BLaER1 (cell line): ENCODE measurements around the gene XRRA1.

Experiments
- H3K27ac ChIP-seq: shearing (Covaris generic); formaldehyde crosslinking; 2 replicates; pipeline ENCODE4 v1.8.1; 2022
- H3K27me3 ChIP-seq: shearing (Covaris generic); formaldehyde crosslinking; 2 replicates; pipeline ENCODE4 v1.8.1; 2022
- H3K36me3 ChIP-seq: shearing (Covaris generic); formaldehyde crosslinking; 2 replicates; pipeline ENCODE4 v1.8.1; 2022
- H3K4me1 ChIP-seq: shearing (Covaris generic); formaldehyde crosslinking; 2 replicates; pipeline ENCODE4 v1.8.1; 2022
- H3K4me2 ChIP-seq: shearing (Covaris generic); formaldehyde crosslinking; 2 replicates; pipeline ENCODE4 v1.8.1; 2022
- H3K4me3 ChIP-seq: shearing (Covaris generic); formaldehyde crosslinking; 2 replicates; pipeline ENCODE4 v1.8.1; 2022
- H3K9ac ChIP-seq: shearing (Covaris generic); formaldehyde crosslinking; 2 replicates; pipeline ENCODE4 v1.8.1; 2022
- H3K9me3 ChIP-seq: shearing (Covaris generic); formaldehyde crosslinking; 2 replicates; pipeline ENCODE4 v1.8.1; 2022
- H4K20me1 ChIP-seq: shearing (Covaris generic); formaldehyde crosslinking; 2 replicates; pipeline ENCODE4 v1.8.1; 2022
- Cebpa-rat ChIP-seq: shearing (Covaris generic); IDR thresholded peaks from 2 replicates; pipeline ENCODE4 v1.8.1; 2022

Gene XRRA1

DNA sequence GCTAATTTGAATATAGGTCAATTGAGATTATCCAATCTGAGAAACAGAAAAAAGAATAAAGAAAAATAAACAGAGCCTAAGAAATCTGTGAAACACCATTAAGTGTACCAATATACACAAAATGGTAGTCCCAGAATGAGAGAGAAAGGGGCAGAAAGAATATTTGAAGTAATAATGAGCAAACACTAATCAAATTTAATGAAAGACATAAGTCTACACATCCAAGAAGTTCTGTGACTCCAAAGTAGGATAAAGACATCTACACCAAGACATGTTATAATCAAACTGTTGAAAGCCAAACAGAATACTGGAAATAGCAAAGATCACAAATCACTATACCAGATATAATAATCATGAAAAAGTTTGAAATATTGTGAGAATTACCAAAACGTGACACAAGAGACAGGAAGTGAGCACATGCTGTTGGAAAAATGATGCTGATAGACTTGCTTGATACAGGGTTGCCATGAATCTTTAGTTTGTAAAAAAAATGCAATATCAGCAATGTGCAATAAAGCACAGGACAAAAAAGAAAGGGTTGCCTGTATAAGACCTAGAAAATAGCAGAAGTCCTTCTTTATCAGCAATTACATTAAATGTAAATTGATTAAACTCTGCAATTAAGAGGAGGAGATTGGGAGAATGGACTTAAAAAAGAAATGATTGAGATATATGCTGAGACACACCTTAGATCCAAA lies 124.5 kb downstream of the XRRA1 start:
- H3K27me3 ChIP-seq: no peaks in the 10 kb centered on the region
- no peaks in the 10 kb centered on the region for H4K20me1 ChIP-seq
- no peak overlapping the region for H3K4me3 ChIP-seq
- peaks cover 9% of the 10 kb centered on the region for H3K4me1 ChIP-seq
- H3K36me3 ChIP-seq: peaks cover 98% of the 10 kb centered on the region
- no peak overlapping the region for H3K27ac ChIP-seq
- no peak overlapping the region for H3K9ac ChIP-seq
- H3K4me2 ChIP-seq: no peak overlapping the region
- peaks cover 92% of the 10 kb centered on the region for H3K9me3 ChIP-seq
- no peak for TF ChIP-seq Cebpa-rat

DNA sequence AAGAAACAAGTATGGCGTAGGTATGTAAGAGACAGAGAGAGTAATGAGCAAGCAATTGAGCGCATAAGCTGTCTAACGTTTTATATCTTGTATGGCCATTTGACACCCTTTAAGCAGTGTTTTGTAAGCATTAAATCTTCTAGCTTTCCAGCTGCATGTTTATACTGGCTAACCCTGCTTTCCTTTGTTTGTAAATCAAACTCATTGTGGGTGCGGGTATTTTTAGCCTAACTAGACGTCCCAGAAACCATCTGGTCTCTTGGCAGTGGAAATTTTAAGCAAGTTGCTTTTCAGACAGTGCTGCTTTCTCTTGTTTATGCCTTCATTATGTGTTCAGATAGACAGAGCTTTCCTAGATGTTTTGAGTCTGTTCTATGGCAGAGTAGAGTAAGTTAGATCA lies 126.7 kb downstream of the XRRA1 start:
- H3K4me1 ChIP-seq: peaks cover 9% of the 10 kb centered on the region
- peaks cover 98% of the 10 kb centered on the region for H3K36me3 ChIP-seq
- peak overlapping the region; percentile 27; the same call in 1 of the 2 replicates for H3K4me2 ChIP-seq
- H3K9me3 ChIP-seq: peaks cover 72% of the 10 kb centered on the region
- no peak overlapping the region for H3K9ac ChIP-seq
- H3K27ac ChIP-seq: peak overlapping the region; percentile 56; the same call in 1 of the 2 replicates
- H3K27me3 ChIP-seq: no peaks in the 10 kb centered on the region
- H4K20me1 ChIP-seq: no peaks in the 10 kb centered on the region
- TF ChIP-seq Cebpa-rat: no peak
- H3K4me3 ChIP-seq: no peak overlapping the region

DNA sequence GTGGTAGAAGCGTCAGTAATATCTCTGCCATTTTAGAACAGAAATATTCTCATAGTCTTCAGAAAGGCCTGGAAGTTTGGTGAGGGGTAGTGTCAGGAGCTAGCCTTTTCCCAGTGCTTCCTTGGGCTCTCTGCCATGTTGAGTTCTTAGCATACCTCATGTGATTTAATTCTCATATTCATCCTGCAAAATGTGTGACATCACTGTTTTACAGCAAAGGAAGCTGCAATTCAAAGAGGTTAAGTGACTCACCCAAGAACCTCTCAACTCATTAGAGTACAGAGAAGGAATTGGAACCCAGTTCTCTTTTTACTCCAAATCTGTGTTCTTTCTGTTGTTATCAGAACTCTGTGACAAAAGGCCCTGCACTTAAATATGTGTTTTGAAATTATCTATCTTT lies 128.1 kb downstream of the XRRA1 start:
- H3K27ac ChIP-seq: no peak overlapping the region
- no peaks in the 10 kb centered on the region for H3K27me3 ChIP-seq
- H3K4me1 ChIP-seq: peaks cover 9% of the 10 kb centered on the region
- no peak for TF ChIP-seq Cebpa-rat
- H4K20me1 ChIP-seq: no peaks in the 10 kb centered on the region
- H3K36me3 ChIP-seq: peaks cover 96% of the 10 kb centered on the region
- peaks cover 58% of the 10 kb centered on the region for H3K9me3 ChIP-seq
- no peak overlapping the region for H3K4me2 ChIP-seq
- H3K9ac ChIP-seq: no peak overlapping the region
- H3K4me3 ChIP-seq: no peak overlapping the region

DNA sequence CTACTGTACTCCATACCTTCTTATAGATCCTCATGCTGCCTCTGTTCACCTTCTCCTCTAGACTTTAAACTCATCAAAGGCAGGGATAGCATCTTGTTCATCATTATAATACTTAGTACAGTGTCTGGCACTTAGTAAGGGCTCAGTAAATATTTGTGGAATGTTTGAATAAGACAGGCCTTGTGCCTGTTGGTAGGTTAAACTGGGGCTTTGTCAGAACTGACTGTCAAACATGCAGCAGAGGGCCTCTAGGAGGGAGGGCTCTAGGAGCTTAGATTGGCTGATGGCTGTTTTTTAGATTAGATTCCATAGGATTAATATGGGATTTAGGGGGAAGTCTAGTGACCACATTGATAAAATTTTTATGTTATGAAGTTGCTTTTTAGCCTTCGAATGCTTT lies 129.5 kb downstream of the XRRA1 start:
- H3K27me3 ChIP-seq: no peaks in the 10 kb centered on the region
- H3K27ac ChIP-seq: no peak overlapping the region
- no peaks in the 10 kb centered on the region for H4K20me1 ChIP-seq
- H3K4me3 ChIP-seq: no peak overlapping the region
- no peak for TF ChIP-seq Cebpa-rat
- H3K36me3 ChIP-seq: peaks cover 95% of the 10 kb centered on the region
- no peak overlapping the region for H3K9ac ChIP-seq
- H3K4me2 ChIP-seq: no peak overlapping the region
- peaks cover 44% of the 10 kb centered on the region for H3K9me3 ChIP-seq
- peaks cover 9% of the 10 kb centered on the region for H3K4me1 ChIP-seq

DNA sequence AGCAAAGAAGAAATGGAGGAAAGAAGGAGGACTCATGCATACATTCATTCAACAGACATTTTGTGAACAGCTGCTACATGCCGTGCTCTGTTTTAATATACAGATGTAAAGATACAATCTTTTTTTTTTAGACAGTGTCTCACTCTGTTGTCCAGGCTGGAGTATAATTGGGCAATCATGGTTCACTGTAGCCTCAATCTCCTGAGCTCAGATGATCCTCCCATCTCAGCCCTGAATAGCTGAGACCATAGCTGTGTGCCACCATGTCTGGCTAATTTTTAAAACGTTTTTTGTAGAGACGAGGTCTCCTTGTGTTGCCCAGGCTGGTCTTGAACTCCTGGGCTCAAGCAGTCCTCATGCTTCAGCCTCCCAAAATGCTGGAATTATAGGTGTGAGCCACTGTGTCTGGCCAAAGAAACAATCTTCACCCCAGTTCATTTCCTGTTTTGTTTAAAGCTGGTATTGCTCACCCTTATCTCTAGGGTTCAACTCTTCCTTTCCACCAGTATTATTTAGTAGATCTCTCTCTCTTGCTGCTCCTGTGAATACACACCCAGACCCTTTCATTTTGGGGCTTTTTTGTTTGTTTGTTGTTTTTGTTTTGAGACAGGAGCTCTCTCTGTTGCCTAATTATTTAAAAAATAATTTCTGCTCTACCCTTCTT lies 130.5 kb downstream of the XRRA1 start:
- no peak overlapping the region for H3K9ac ChIP-seq
- peaks cover 34% of the 10 kb centered on the region for H3K9me3 ChIP-seq
- H4K20me1 ChIP-seq: no peaks in the 10 kb centered on the region
- peaks cover 95% of the 10 kb centered on the region for H3K36me3 ChIP-seq
- TF ChIP-seq Cebpa-rat: no peak
- no peak overlapping the region for H3K4me2 ChIP-seq
- H3K27ac ChIP-seq: no peak overlapping the region
- no peak overlapping the region for H3K4me3 ChIP-seq
- peaks cover 9% of the 10 kb centered on the region for H3K4me1 ChIP-seq
- no peaks in the 10 kb centered on the region for H3K27me3 ChIP-seq

DNA sequence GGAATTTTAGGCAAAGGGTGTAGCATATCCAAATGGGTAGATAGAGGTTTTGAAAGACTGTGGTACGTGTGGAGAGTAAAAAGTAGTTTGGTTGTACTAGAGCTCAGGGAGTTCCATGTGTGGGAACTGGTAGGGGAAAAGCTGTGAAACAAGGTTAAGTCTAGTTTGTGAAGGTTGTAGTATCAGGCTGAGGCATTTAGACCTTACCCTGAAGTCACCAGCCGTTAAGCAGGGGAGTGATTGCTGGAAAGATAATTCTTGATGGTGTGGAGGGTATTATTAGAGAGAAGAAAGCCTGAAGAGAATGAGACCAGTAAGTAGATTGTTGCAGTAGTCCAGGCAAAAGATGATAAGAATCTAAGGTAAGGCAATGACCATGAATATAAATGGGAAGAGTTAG lies 132.2 kb downstream of the XRRA1 start:
- Histone ChIP-seq H3K4me3 (no peak overlapping the region), H3K4me1 (peaks cover 1% of the 10 kb centered on the region), H3K9ac (no peak overlapping the region), H3K4me2 (no peak overlapping the region), H3K27ac (no peak overlapping the region), H3K9me3 (peaks cover 17% of the 10 kb centered on the region), H3K27me3 (no peaks in the 10 kb centered on the region), H3K36me3 (peaks cover 94% of the 10 kb centered on the region), H4K20me1 (no peaks in the 10 kb centered on the region)
- no peak for TF ChIP-seq Cebpa-rat

DNA sequence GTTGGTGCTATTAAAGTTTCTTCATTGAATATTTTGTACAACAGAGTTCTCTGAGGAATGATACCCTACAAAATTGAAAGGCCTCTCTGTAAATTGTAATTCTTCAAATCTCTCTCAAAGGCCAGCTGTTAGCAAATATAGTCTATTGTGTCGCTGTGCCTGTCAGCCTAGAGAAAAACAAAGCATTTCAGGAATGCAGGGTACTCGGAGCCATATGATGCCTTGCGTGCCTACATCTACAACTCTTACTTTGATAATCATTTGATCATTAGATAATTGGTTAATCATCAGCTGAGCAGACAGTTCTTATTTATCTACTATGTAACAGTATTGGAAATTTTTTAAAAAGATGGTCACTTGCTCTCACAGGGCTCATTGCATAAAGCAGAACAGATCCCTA lies 132.9 kb downstream of the XRRA1 start:
- Histone ChIP-seq H3K4me1 (no peaks in the 10 kb centered on the region), H3K9me3 (peaks cover 16% of the 10 kb centered on the region), H3K4me3 (no peak overlapping the region), H4K20me1 (no peaks in the 10 kb centered on the region), H3K27ac (no peak overlapping the region), H3K4me2 (no peak overlapping the region), H3K27me3 (no peaks in the 10 kb centered on the region), H3K9ac (no peak overlapping the region), H3K36me3 (peaks cover 96% of the 10 kb centered on the region)
- no peak for TF ChIP-seq Cebpa-rat

DNA sequence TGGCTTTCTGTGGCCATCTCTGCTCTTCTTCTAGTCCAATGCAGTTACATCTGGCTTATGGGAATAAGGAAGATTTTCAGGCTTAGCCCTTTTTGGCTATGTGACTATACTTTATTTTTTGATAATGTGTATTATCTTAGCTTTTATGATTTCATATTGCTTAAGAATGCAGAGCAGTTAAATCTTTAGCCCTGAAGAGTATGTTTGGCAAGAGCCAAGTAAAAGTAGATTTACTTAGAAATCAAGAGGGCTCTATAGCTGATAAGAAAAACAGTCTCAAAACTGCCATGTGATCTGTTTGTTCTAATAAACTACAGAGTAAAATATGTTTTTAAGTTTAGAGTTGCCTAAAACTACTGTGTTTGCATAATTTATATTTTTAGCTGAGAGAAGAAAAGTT lies 139.1 kb downstream of the XRRA1 start:
- no peak overlapping the region for H3K9ac ChIP-seq
- H3K9me3 ChIP-seq: no peaks in the 10 kb centered on the region
- no peak for TF ChIP-seq Cebpa-rat
- no peak overlapping the region for H3K27ac ChIP-seq
- H3K4me3 ChIP-seq: no peak overlapping the region
- H4K20me1 ChIP-seq: peaks cover 28% of the 10 kb centered on the region; the same call in 1 of the 2 replicates
- H3K4me1 ChIP-seq: no peaks in the 10 kb centered on the region
- peaks cover 58% of the 10 kb centered on the region for H3K36me3 ChIP-seq
- H3K27me3 ChIP-seq: no peaks in the 10 kb centered on the region
- no peak overlapping the region for H3K4me2 ChIP-seq

DNA sequence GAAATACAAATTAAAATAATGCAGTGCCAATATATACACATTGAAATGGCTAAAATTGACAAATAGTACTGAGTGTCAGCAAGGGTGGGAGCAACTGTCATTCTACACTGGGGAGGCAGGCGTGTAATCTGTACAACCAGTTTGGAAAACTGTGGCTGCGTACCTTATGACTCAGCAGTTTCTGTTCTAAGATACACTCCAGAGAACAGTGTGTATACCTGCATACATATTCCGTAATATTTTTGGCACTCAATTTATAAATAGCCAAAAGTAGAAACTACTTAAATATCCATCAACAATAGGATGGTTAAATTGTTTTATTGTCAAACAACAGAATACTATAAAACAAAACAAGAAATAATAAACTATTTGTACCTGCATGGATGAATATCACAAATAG lies 142.6 kb downstream of the XRRA1 start:
- Histone ChIP-seq H3K9ac (no peak overlapping the region), H3K27ac (no peak overlapping the region), H4K20me1 (peaks cover 33% of the 10 kb centered on the region), H3K36me3 (peaks cover 50% of the 10 kb centered on the region), H3K27me3 (no peaks in the 10 kb centered on the region), H3K9me3 (no peaks in the 10 kb centered on the region), H3K4me1 (no peaks in the 10 kb centered on the region), H3K4me3 (no peak overlapping the region), H3K4me2 (no peak overlapping the region)
- no peak for TF ChIP-seq Cebpa-rat

DNA sequence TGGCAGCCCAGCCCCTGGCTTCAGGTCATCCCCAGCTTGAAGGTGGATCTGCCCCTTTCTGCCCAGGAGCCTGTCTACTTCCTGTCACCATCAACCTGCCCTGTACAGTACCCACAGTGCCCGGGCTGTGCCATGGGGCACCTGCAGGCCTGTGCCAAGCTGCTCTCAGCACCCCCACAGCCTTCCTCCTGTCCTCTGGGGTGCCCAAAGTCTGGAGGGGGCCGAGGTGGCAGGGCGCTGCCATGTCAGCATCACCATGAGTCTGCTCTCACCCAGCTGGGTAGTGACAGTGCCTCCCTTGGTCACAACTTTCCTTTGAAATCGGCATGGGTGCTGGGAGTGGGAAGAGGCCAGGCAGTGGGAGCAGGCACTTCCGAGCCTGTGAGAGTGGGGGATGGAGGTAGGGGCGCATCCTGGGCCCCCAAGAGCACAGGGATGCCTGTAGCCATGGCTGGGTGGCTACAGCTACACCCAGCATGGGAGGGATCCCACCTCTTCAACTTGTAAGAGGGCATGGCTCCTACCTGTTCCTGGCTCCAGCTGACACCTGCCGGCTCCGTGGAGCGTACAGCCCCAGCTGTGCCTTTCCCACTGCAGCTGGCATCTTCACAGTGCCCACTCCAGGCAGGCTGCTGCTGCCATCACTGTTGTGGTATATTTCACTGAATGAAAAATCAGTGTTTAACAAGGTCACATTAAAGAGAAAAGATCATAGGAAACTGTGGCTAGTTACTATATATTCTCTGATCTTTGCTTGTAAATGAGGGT lies 157.4 kb downstream of the XRRA1 start:
- no peaks in the 10 kb centered on the region for H3K4me1 ChIP-seq
- no peak overlapping the region for H3K9ac ChIP-seq
- H4K20me1 ChIP-seq: peaks cover 8% of the 10 kb centered on the region; the same call in 1 of the 2 replicates
- H3K27me3 ChIP-seq: no peaks in the 10 kb centered on the region; the same call in 1 of the 2 replicates
- H3K9me3 ChIP-seq: peaks cover 52% of the 10 kb centered on the region
- H3K36me3 ChIP-seq: peaks cover 83% of the 10 kb centered on the region
- no peak overlapping the region for H3K4me3 ChIP-seq
- TF ChIP-seq Cebpa-rat: no peak
- no peak overlapping the region for H3K4me2 ChIP-seq
- H3K27ac ChIP-seq: no peak overlapping the region
